PC-9 (cell line): ENCODE results near the gene COL8A2.

Source experiments
- EZH2 ChIP-seq: fragments of 200-600 bp; sonication (generic); IDR thresholded peaks from 2 replicates; pipeline ENCODE4 v1.8.0; 2017; ENCODE audit warnings: antibody characterized with exemption, low read depth
- TF ChIP-seq, protein P1 (sequence below): fragments of 200-600 bp; sonication (generic); conservative IDR thresholded peaks from 2 replicates; pipeline ENCODE4 v1.6.1; 2017; ENCODE audit warnings: mixed run types, antibody characterized with exemption, mild to moderate bottlenecking, moderate library complexity

DNA sequence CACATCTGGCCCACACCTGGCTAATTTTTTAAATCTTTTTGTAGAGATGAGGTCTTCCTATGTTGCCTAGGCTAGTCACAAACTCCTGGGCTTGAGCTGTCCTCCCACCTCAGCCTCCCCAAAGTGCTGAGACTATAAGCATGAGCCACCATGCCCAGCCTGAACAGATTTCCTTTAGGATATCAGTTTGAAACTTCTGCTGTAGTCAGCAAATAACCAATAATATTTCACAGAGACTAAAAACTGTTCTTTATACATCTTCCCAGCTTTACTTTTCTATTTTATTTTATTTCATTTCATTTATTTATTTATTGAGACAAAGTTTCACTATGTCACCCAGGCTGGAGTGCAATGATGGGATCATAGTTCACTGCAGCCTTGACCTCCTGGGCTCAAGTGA, 71.0 kb downstream of the COL8A2 start:
- TF ChIP-seq EZH2, result no peak
- TF ChIP-seq, protein P1, sequence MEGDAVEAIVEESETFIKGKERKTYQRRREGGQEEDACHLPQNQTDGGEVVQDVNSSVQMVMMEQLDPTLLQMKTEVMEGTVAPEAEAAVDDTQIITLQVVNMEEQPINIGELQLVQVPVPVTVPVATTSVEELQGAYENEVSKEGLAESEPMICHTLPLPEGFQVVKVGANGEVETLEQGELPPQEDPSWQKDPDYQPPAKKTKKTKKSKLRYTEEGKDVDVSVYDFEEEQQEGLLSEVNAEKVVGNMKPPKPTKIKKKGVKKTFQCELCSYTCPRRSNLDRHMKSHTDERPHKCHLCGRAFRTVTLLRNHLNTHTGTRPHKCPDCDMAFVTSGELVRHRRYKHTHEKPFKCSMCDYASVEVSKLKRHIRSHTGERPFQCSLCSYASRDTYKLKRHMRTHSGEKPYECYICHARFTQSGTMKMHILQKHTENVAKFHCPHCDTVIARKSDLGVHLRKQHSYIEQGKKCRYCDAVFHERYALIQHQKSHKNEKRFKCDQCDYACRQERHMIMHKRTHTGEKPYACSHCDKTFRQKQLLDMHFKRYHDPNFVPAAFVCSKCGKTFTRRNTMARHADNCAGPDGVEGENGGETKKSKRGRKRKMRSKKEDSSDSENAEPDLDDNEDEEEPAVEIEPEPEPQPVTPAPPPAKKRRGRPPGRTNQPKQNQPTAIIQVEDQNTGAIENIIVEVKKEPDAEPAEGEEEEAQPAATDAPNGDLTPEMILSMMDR, result no peak
